Erythroblast (primary cell): ENCODE measurements around the gene CSTPP1.

ENCODE experiments used
- GATA1 ChIP-seq: IDR thresholded peaks from 2 replicates; pipeline ENCODE4 v1.6.1; 2011; ENCODE audit warnings: low read depth, mild to moderate bottlenecking, control low read depth, low read length, moderate library complexity
- POLR2A ChIP-seq: IDR thresholded peaks from 2 replicates; pipeline ENCODE4 v1.6.1; 2011; ENCODE audit warnings: mild to moderate bottlenecking, low read length

DNA sequence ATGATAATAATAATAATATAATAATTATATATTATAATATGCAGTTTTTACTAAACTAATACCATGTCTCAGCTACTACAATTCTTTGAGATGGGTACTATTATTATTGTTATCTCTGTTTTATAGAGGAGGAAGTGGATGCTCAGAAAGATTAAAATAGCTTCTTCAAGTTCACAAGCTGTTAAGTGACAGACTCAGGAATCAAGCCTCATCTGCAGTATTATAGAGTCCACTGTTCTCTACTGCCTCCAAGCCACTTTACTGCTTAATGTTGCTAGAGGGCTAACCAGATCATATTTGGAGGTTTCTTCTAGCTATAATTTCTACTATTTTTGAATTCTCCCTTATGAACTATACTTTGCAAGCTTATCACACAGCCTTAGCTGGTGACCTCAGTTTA lies 62.7 kb downstream of the CSTPP1 start:
- TF ChIP-seq POLR2A (no peak), GATA1 (no peak)
